Endothelial cell of umbilical vein (primary cell): ENCODE measurements around the gene SERPINB2. TPM values are rescaled to one million over a fixed set of nuclear protein-coding genes. Genes with fewer than 3 reads are reported as not detected.

Experiments
- BruUV-seq: library from RNA; stranded (reverse); fragments of 400-500 nt; replicated peaks from 2 replicates; lab custom pipeline; 2021; lab: Mats Ljungman, UMichigan
- CTCF ChIA-PET: fragments of 300-600, 350-600 bp; sonication (Branson Sonifier 250); formaldehyde crosslinking; loops from one replicate; lab custom pipeline; 2021; ENCODE audit warnings: antibody characterized with exemption, inconsistent platforms; lab: Charles Lee
- POLR2A ChIA-PET: fragments of 300-600, 350-600 bp; sonication (Branson Sonifier 250); formaldehyde crosslinking; loops from one replicate; lab custom pipeline; 2021; ENCODE audit warnings: antibody characterized with exemption, inconsistent platforms; lab: Charles Lee
- DNase-seq: peaks from one replicate; pipeline ENCODE4 v3.0.0-alpha.2; 2011; ENCODE audit warnings: low read depth, low spot score
- FAIRE-seq: peaks from 2 replicates; lab custom pipeline; 2011; peaks lifted over from hg19 to GRCh38; lab: Jason Lieb, UNC
- H2AFZ ChIP-seq: 2 replicates; pipeline ENCODE4 v1.6.0; 2012; ENCODE audit warnings: low read depth, low read length, control low read depth, inconsistent platforms
- H3K27ac ChIP-seq: 2 replicates; pipeline ENCODE4 v1.5.1; 2011; ENCODE audit warnings: low read depth, mild to moderate bottlenecking, control low read depth, low read length, moderate library complexity; ENCODE audit not compliant: insufficient read depth
- H3K27me3 ChIP-seq, 2 experiments: 2 replicates each; pipeline versions ENCODE4 v1.6.0 to v1.6.1; 2011; ENCODE audit warnings: low read length in 2 of 2, mixed read lengths in 1 of 2; ENCODE audit not compliant: control insufficient read depth in 2 of 2, insufficient read depth in 2 of 2
- H3K36me3 ChIP-seq, 2 experiments: 2 replicates in 1 of 2; 3 replicates in 1 of 2; pipeline ENCODE4 v1.5.1; 2011; ENCODE audit warnings: low read length in 2 of 2, mild to moderate bottlenecking in 1 of 2, moderate library complexity in 1 of 2; ENCODE audit not compliant: control insufficient read depth in 2 of 2, insufficient read depth in 2 of 2; ENCODE audit errors: extremely low read depth in 1 of 2
- H3K4me1 ChIP-seq: 3 replicates; pipeline ENCODE4 v1.5.1; 2011; ENCODE audit warnings: mild to moderate bottlenecking, low read length; ENCODE audit not compliant: control insufficient read depth, insufficient read depth; ENCODE audit errors: extremely low read depth
- H3K4me2 ChIP-seq: 2 replicates; pipeline ENCODE4 v1.6.1; 2011; ENCODE audit warnings: low read length, control low read depth, mixed read lengths; ENCODE audit not compliant: insufficient read depth
- H3K4me3 ChIP-seq, 3 experiments: fragments of 200-600 bp in 1 of 3; sonication (generic), shearing (Covaris generic) in 1 of 3; replicated peaks in 1 of 3; 2 replicates each; pipeline ENCODE4 v1.5.1; 2011 to 2016; ENCODE audit warnings: control low read depth in 3 of 3, low read length in 3 of 3, mild to moderate bottlenecking in 2 of 3, inconsistent platforms in 1 of 3, low read depth in 1 of 3, moderate library complexity in 1 of 3; ENCODE audit not compliant: insufficient read depth in 1 of 3
- H3K79me2 ChIP-seq: 2 replicates; pipeline ENCODE4 v1.6.0; 2012; ENCODE audit warnings: low read length, inconsistent platforms; ENCODE audit not compliant: control insufficient read depth, insufficient read depth
- H3K9ac ChIP-seq: replicated peaks from 2 replicates; pipeline ENCODE3; 2011; ENCODE audit warnings: low read length, control low read depth; ENCODE audit not compliant: insufficient read depth; ENCODE audit errors: extremely low read depth
- H3K9me1 ChIP-seq: replicated peaks from 3 replicates; pipeline ENCODE4 v1.6.0; 2011; ENCODE audit warnings: mild to moderate bottlenecking, low read length; ENCODE audit not compliant: control insufficient read depth, insufficient read depth; ENCODE audit errors: extremely low read depth
- H3K9me3 ChIP-seq: replicated peaks from 2 replicates; pipeline ENCODE4 v1.5.1; 2012; ENCODE audit warnings: low read length, inconsistent platforms; ENCODE audit not compliant: control insufficient read depth, insufficient read depth
- H4K20me1 ChIP-seq: replicated peaks from 2 replicates; pipeline ENCODE3; 2011; ENCODE audit warnings: mild to moderate bottlenecking, low read length; ENCODE audit not compliant: control insufficient read depth, insufficient read depth; ENCODE audit errors: extremely low read depth
- EZH2 ChIP-seq: IDR thresholded peaks from 2 replicates; pipeline ENCODE4 v1.6.1; 2012; ENCODE audit warnings: borderline replicate concordance, low read depth, mild to moderate bottlenecking, moderate library complexity, low read length, inconsistent platforms; ENCODE audit not compliant: severe bottlenecking
- FOS ChIP-seq: IDR thresholded peaks from 2 replicates; pipeline ENCODE4 v1.6.1; 2011; ENCODE audit warnings: mild to moderate bottlenecking, low read length, moderate library complexity, borderline replicate concordance; ENCODE audit not compliant: insufficient read depth
- GATA2 ChIP-seq: IDR thresholded peaks from 2 replicates; pipeline ENCODE4 v1.7.0; 2011; ENCODE audit warnings: low read depth, mild to moderate bottlenecking, moderate library complexity, mixed read lengths, low read length; ENCODE audit not compliant: insufficient read length, insufficient read depth
- JUN ChIP-seq: IDR thresholded peaks from 2 replicates; pipeline ENCODE4 v1.6.1; 2011; ENCODE audit warnings: borderline replicate concordance, low read depth; ENCODE audit not compliant: insufficient read length, insufficient read depth
- MYC ChIP-seq: IDR thresholded peaks from one replicate; pipeline ENCODE4 v1.6.1; 2011; ENCODE audit warnings: mild to moderate bottlenecking, low read depth, low read length
- POLR2A ChIP-seq: IDR thresholded peaks from 2 replicates; pipeline ENCODE4 v1.6.1; 2012; ENCODE audit warnings: low read depth, mild to moderate bottlenecking, control low read depth, low read length
- POLR2AphosphoS5 ChIP-seq: IDR thresholded peaks from 2 replicates; pipeline ENCODE4 v1.6.1; 2012; ENCODE audit warnings: low read depth, mild to moderate bottlenecking, control low read depth, low read length, moderate library complexity; ENCODE audit not compliant: insufficient read depth
- dilution Hi-C: fragments of 300-500 bp; cut with MboI; formaldehyde crosslinking; loops from one replicate; pipeline ENCODE4 v1.15.0; 2019; ENCODE audit warnings: low sequenced_read_pairs; ENCODE audit not compliant: extremely low pct_ligation_motif_present
- intact Hi-C: fragments of 100-400 bp; cut with micrococcal nuclease; formaldehyde crosslinking; loops from one replicate; pipeline ENCODE4 v1.10.0; 2022
- polyA plus RNA-seq, 4 experiments: library from polyadenylated mRNA; depleted of rRNA in 3 of 4; stranded (reverse) in 3 of 4; unstranded in 1 of 4; fragments of >200 nt; gene quantifications; 2 replicates each; pipeline versions ENCODE4 v1.2.1 to v1.2.3, GENCODE V29; 2011 to 2012; ENCODE audit warnings: missing spikeins in 1 of 4
- total RNA-seq: library from RNA; stranded (reverse); gene quantifications from 2 replicates; pipeline ENCODE4 v1.2.3, GENCODE V29; 2021
- TF ChIP-seq, protein P1 (sequence below), 2 donors: IDR thresholded peaks; 1 replicate in 1 of 2; 2 replicates in 1 of 2; pipeline ENCODE4 v1.5.1; 2011; ENCODE audit warnings: low read length in 2 of 2, mild to moderate bottlenecking in 2 of 2, moderate library complexity in 2 of 2, control low read depth in 1 of 2, inconsistent platforms in 1 of 2, low read depth in 1 of 2; ENCODE audit not compliant: insufficient read depth in 1 of 2; ENCODE audit errors: extremely low read depth in 1 of 2
- TF ChIP-seq, protein P2 (sequence below): IDR thresholded peaks from 2 replicates; pipeline ENCODE4 v1.6.1; 2011; ENCODE audit not compliant: insufficient read depth, insufficient read length

Gene SERPINB2
- total and polyA plus RNA-seq, 2 donors (not counting 3 experiments of a cell fraction or from before 2014, with no cell fraction given) = 0.24 to 2.5 TPM

DNA sequence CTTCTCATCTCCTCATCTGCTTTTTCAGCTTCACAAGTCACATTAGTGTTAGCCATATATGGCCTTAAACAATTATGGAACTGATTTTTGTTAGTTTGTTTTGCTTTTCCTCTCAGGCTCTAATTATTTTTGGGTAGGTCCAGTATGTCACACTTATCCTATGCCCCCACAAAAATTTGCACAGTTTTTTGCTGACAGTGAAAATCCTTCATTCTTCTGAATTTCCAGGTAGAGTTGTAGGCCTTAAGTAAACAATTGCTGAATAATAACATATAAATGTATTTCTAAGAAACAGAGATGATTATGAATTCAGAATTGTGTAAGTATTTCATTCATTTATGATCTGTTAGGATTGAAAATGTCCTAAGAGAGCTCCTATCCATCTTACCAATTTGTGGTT lies 11.7 kb downstream of the SERPINB2 start:
- Histone ChIP-seq H3K27me3 (no peaks in the 10 kb centered on the region), H4K20me1 (no peaks in the 10 kb centered on the region), H3K9me1 (no peaks in the 10 kb centered on the region), H3K4me1 (no peaks in the 10 kb centered on the region), H2AFZ (no peak overlapping the region), H3K27ac (no peak overlapping the region), H3K36me3 (no peaks in the 10 kb centered on the region), H3K4me3 (no peak overlapping the region), H3K4me2 (no peak overlapping the region), H3K9me3 (no peaks in the 10 kb centered on the region), H3K79me2 (no peaks in the 10 kb centered on the region), H3K9ac (no peak overlapping the region)
- TF ChIP-seq MYC (no peak), JUN (no peak), EZH2 (no peak), FOS (no peak), POLR2AphosphoS5 (no peak), GATA2 (no peak), POLR2A (no peak)
- TF ChIP-seq, protein P1, sequence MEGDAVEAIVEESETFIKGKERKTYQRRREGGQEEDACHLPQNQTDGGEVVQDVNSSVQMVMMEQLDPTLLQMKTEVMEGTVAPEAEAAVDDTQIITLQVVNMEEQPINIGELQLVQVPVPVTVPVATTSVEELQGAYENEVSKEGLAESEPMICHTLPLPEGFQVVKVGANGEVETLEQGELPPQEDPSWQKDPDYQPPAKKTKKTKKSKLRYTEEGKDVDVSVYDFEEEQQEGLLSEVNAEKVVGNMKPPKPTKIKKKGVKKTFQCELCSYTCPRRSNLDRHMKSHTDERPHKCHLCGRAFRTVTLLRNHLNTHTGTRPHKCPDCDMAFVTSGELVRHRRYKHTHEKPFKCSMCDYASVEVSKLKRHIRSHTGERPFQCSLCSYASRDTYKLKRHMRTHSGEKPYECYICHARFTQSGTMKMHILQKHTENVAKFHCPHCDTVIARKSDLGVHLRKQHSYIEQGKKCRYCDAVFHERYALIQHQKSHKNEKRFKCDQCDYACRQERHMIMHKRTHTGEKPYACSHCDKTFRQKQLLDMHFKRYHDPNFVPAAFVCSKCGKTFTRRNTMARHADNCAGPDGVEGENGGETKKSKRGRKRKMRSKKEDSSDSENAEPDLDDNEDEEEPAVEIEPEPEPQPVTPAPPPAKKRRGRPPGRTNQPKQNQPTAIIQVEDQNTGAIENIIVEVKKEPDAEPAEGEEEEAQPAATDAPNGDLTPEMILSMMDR (IDR thresholded peaks at IDR 0.05; ENCODE audit: extremely low read depth in 1 of 2, insufficient read depth in 1 of 2, low read depth in 1 of 2, low read length in 2 of 2) = no peak
- TF ChIP-seq, protein P2, sequence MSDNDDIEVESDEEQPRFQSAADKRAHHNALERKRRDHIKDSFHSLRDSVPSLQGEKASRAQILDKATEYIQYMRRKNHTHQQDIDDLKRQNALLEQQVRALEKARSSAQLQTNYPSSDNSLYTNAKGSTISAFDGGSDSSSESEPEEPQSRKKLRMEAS = no peak
- dilution Hi-C loops = no loop called here
- DNase-seq = no peak
- intact Hi-C loops = no loop called here
- ChIA-PET CTCF (no interaction called here), POLR2A (no interaction called here)
- BruUV-seq = no TSS peak
- FAIRE-seq = no peak
